Limb (tissue), 2 donors: ENCODE measurements around the gene FNIP1.
"Not testable (repeated sequence)": the region's sequence is repeated elsewhere in the genome, so short reads cannot be mapped to it uniquely, and the experiment has no call there.

Experiments used
- DNase-seq, 2 donors: peaks; one replicate each; pipeline ENCODE4 v3.0.0-alpha.2; 2016; ENCODE audit errors: extremely low spot score in 2 of 2

Gene FNIP1

GRCh38 chr5:131685516-131686171 lies 111.2 kb downstream of the FNIP1 start:
- no peak for DNase-seq

GRCh38 chr5:131684595-131684994 lies 112.2 kb downstream of the FNIP1 start:
- DNase-seq, result no peak

GRCh38 chr5:131684051-131684450 lies 112.8 kb downstream of the FNIP1 start:
- DNase-seq, result no peak

GRCh38 chr5:131682826-131683225 lies 114.0 kb downstream of the FNIP1 start:
- DNase-seq, result no peak

- no peak for DNase-seq
Measured at GRCh38 chr5:131682175-131682574, 114.6 kb downstream of the FNIP1 start.

GRCh38 chr5:131679911-131680310 lies 116.9 kb downstream of the FNIP1 start:
- DNase-seq, result no peak

- not testable (repeated sequence) for DNase-seq
Measured at GRCh38 chr5:131678273-131678672, 118.5 kb downstream of the FNIP1 start.

- no peak for DNase-seq
Measured at GRCh38 chr5:131677115-131677514, 119.7 kb downstream of the FNIP1 start.

GRCh38 chr5:131672776-131673175 lies 124.0 kb downstream of the FNIP1 start:
- DNase-seq, result no peak

GRCh38 chr5:131671994-131672655 lies 124.7 kb downstream of the FNIP1 start:
- DNase-seq, result peak in 1 of 2 donors; percentile 32

- no peak for DNase-seq
Measured at GRCh38 chr5:131671409-131671808, 125.4 kb downstream of the FNIP1 start.

GRCh38 chr5:131664929-131665328 lies 131.9 kb downstream of the FNIP1 start:
- DNase-seq, result no peak

GRCh38 chr5:131661933-131662332 lies 134.9 kb downstream of the FNIP1 start:
- no peak for DNase-seq

GRCh38 chr5:131659841-131660240 lies 137.0 kb downstream of the FNIP1 start:
- no peak for DNase-seq

GRCh38 chr5:131659290-131659689 lies 137.5 kb downstream of the FNIP1 start:
- no peak for DNase-seq

GRCh38 chr5:131654776-131655175 lies 142.0 kb downstream of the FNIP1 start:
- no peak for DNase-seq

- DNase-seq, result no peak
Measured at GRCh38 chr5:131654309-131654708, 142.5 kb downstream of the FNIP1 start.

GRCh38 chr5:131649161-131649560 lies 147.7 kb downstream of the FNIP1 start:
- DNase-seq, result no peak

GRCh38 chr5:131647048-131647769 lies 149.6 kb downstream of the FNIP1 start:
- DNase-seq, result no peak

GRCh38 chr5:131644822-131645221 lies 152.0 kb downstream of the FNIP1 start:
- DNase-seq, result no peak

- DNase-seq, result no peak
Measured at GRCh38 chr5:131644370-131644769, 152.4 kb downstream of the FNIP1 start.

- DNase-seq, result no peak
Measured at GRCh38 chr5:131641494-131641893, 155.3 kb downstream of the FNIP1 start.
